Activated naive CD8-positive, alpha-beta T cell treated with anti-CD3 and anti-CD28 coated beads, Interleukin-2, amount 50 U/mL, for 16 hours (primary cell): ENCODE measurements around the gene TXNDC5.

Experiments
- DNase-seq: peaks from one replicate; pipeline ENCODE4 v3.0.0-alpha.2; 2020; ENCODE audit warnings: low read depth, low spot score

TXNDC5 gene

DNA sequence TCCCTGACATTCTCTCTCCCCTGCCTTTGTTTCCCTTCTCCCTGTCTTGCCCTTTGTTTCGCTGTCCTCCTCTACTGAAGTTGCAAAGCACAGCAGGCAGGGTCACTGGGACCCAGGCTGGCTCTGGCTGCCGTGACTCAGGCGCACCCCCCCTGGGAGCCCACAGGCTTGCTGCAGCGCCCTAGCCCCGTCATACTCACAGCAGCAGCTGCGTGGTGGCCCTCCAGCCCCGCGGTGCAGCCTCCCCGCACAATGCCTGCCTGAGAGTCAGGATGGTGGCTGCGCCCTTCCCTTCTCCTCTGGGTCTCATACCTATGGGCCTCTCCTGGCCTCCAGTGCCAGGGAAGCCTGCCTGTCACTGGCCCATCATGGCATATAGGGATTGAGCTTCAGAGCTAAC, 41.7 kb downstream of the TXNDC5 start:
- DNase-seq: no peak

DNA sequence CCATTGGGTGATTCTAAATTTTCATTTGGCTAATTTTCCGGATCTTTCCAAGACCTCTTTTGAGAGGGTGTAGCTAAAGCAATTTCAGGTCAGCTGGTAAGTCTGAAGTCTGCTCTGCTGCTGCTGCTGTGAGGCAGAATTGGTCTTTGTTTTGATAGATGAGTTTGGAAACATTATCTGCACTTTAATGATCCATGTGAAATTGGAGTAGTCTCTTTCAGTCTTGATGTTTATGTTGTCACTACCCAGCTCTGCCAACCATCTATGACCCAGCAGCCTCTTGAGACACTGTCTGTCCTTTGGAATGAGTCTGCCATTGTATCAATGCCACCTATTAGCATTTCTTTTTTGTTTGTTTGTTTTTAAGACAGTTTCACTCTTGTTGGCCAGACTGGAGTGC, 44.1 kb downstream of the TXNDC5 start:
- no peak for DNase-seq

DNA sequence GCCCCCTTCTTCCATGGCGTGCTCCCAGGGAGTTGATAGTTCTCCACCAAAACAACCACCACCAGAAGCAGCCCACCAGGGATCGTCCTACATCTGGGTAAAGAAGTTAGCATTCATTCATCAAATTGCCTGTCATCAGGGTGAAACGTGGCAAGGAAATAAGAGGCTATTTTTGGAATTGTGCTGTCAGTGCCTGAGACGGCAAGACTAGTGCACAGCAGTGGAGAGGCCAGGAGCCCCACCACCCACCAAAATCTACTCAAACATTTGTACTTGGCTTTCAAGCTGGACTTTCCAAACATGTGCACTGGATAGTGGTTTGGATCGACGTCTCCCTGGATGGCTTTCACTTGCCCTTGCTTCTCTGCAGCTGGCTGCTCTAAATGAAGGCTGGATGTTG, 44.8 kb downstream of the TXNDC5 start:
- no peak for DNase-seq

DNA sequence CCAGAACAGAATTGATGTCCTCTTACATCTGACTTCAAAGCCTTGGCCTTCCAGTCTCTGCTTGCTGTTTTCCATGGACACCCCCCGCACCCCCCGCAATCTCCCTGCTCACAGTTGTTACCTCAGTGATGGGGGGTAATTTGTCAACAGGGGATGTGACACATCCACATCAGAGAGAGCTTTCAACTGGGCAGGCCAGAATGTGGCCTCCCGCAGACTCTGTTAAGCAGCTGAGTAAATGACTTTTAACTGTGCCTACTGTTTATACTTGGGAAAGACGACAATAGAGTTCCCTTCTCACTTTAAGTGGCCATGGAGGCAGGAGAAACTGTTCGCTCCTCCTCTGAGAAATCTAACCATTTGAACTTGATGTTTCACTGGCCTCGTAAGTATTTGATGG, 51.0 kb downstream of the TXNDC5 start:
- DNase-seq: no peak

DNA sequence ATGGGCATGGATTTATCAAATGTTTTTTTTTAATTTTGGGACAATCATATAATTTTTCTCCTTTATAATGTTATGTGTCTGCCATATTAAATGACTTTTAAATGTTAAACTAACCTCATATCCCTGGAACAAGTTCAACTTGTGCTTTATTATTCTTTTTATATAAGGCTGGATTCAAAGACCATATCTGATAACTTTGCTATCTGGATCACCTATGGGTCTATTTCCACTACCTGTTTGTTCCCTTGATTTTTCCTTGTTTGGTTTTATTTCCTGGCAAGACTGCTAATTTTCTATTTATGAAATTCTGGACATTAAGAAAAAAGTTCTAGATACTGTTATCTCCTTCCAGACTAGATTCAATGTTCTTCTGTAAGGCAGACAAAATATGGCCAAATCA, 58.8 kb downstream of the TXNDC5 start:
- DNase-seq: no peak

DNA sequence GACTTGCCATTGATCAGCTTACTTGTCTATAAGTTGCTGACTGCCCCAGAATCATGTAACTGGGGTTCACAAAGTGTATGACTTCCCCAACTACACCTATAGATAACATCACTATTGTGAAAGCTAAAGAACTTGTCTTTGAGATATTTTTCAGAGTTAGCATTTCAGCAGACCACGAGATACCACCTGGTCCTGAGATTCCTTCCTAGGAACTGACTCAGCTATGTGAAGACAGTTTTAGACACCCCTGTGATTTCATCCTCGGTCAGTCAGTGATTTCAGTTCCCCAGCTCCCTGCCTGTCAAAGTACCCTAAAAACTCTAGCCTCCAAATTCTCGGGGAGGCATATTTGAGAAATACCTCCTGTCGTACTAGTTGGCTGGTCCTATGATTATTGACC, 62.4 kb downstream of the TXNDC5 start:
- DNase-seq: no peak

DNA sequence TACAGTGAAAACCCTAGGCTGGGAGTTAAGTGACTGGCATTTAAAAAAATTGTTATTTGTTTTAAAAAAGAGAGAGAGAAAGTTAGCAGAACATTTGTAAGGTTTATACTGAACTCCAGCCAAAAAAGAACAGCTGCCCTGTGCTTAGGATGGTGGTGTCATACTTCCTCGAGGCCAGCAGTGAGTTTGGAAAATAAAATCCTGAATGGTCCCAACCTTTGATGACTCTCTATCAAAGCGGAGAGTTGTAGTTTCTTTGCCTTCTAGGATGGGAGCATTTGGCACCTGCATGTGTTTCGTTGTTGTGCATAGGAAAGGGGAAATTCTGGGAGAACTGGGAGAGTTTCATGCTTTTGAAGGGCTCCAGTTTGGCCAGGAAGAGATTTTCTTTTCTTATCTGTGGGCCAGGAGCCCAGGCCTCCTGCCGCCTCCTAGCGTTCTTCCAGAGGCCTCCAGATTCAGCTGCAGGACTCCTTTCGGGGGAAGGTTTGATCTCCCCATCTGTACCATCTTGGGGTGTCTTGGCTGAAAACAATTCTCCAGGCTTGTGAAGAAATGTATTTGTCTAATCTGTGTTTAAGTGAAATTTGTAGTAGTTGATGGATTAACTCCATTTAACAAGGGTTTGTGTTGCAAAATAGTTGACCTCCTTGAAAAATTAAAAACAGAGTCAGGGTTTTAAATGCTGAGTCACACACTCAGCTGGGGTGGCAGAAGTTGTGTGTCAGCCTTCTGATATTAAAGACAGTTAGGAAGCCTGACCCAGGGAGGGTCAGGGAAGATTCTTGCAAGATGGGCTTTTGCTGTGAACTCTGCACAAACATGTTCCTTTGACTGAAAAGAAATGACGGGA, 63.4 kb downstream of the TXNDC5 start:
- DNase-seq: no peak

DNA sequence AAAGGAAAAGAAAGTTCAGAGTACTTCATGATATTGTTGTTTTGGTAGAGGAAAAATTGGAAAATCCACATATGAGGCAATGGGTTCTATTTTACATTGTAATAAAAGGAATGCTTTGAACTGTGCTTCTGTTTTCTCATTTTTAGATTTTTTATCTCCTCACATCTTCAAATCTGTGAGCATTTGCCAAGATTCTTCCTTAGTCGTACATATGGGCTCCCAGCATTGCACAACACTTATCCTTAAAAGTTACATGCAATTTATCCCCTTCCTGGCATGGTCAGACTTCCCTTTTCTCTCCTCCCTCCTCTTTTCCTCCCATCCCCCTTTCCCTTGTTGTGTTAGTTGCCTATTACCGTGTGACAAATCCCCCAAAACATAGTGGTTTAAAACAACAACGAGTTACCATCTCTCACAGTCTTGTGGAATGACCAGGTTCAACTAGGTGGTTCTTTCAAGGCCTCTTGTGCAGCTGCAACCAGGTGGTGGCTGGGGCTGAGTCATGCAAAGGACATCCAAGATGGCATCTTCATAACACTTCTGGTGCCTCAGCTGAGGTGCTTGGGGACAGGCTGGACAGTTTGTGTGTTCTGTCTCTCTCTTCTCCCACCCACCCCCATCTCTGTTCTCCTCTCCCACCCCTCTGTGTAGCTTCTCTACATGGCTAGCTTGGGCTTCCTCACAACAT, 68.7 kb downstream of the TXNDC5 start:
- no peak for DNase-seq

DNA sequence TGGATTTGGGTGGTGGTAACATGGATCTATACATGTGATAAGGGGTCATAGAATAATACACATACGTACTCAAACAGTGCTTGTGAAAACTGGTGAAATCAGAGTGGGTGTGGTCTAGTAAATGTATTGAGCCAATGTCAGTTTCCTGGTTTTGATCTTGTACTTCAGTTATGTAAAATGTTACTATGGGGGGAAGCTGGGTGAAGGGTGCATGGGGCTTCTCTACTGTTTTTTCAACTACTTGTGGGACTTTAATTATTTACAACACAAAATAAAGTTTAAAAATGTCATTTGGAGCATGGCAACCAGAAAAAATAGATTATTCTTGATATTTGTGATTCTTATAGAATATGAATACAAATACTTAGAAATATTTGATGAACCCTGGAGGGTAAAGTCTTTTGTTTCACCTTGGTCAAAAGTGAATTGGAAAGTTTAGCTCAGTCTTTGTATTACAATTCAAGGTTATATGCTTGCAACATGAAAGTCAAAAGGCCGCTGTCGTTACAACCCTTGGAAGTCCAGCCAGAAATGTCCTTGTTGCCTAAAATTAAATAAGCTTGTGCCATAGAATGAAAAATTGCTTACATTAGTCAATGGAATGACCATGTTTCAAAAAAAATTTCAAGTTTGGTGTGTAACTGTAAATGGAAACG, 74.1 kb downstream of the TXNDC5 start:
- DNase-seq: no peak

DNA sequence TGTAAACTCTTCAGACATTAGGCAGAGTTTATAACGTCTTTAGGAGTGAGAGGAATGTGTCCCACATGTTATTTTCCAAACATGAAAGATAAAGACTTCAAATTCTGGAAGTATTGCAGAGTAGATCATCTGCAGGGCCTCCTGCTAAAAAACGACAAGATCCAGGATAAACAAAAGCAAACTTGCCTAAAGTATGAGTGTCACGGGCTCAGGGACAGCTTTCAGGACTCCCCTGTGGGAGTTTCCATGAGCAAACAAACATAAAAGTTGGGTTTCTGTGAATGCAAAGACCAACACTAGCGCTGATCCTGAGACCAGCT, 76.9 kb downstream of the TXNDC5 start:
- DNase-seq: no peak

DNA sequence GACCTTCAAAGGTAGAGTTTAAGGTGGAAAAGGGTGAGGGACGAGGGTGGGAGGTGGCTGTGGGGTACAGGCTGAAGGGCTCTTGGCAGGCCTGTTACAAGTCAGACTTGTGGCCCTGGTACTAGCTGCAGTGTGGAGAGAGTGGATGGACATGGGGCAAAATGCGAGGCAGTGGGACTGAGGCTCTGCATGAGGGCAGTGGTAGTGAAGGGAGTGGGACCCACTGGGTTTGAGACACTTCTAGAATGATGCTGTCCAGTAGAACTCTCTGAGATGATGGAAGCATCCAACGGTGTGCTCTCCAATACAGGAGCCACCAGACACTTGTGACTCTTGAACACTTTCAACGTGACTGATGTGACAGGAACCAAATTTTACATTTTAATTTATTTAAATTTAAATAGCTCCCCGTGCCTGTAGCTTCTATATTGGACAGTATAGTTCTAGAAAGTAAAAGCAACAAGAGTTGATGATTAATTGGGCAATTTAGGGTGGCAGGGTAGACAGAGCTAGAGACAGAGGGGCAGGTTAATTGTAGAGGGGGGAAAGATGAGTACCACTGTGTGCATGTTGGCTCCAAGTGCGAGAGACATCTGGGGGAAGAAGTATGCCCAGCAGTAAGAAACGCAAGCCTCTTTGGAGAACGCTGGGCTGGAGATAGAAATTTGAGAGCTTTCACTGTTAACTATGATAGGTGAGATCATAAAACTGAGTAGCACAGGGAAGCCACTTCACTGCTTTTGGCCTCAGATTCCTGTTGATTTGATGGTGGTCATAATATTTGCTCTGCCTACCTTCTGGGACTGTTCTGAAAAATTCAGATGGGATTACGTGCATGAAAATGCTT, 77.5 kb downstream of the TXNDC5 start:
- no peak for DNase-seq
